ENCODE results near the gene SLC41A3.
A peak's percentile ranks its signal among the peaks of the same experiment; 100 is the strongest.

SLC41A3 gene

DNA sequence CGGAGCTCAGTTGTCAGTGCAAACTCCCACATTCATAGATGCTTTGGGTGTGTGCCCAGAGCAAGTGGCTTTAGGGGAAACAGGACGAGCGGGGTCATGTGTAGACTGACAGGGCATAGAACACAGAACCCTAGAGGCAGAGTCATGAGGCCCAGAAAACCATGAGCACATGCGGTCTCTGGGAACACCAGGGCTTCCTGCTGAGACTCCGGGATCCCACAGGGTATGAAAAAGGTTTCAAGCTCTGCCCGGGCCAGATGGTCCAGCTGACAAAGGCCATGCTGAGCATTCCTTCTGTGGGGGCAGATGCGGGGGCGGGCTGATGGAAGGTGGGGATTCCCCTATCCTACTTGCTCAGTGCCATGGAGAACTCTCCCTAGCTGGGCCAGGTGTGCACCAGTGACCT, 70.2 kb downstream of the SLC41A3 start:
- TF ChIP-seq CTCF (conservative IDR thresholded peaks at IDR 0.05; ENCODE audit: low read length) = no peak
- DNase-seq (ENCODE audit: low read depth) = no peak
- H3K4me3 ChIP-seq (ENCODE audit: low read length) = no peak overlapping the region

DNA sequence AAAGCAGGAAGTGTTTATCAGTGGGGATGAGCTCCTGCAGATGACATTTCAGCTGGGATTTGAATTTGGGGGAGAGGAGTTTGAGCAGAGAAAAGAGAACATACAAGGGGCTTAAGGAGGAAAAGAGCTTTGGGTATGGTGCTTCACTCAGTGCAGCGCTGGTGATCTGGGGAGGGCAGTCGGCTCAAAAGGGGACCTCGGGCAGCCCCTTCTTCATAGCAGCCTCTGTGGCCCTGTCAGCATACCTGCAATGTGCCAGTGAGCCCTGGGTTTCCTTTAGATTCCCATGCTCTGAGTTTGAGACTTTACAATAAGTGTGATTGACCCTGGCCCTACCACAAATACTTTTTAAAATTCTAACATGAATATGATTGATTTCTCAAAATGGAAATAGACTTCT, 74.7 kb downstream of the SLC41A3 start:
- DNase-seq (ENCODE audit: low read depth) = no peak
- TF ChIP-seq CTCF (conservative IDR thresholded peaks at IDR 0.05; ENCODE audit: low read length) = no peak

DNA sequence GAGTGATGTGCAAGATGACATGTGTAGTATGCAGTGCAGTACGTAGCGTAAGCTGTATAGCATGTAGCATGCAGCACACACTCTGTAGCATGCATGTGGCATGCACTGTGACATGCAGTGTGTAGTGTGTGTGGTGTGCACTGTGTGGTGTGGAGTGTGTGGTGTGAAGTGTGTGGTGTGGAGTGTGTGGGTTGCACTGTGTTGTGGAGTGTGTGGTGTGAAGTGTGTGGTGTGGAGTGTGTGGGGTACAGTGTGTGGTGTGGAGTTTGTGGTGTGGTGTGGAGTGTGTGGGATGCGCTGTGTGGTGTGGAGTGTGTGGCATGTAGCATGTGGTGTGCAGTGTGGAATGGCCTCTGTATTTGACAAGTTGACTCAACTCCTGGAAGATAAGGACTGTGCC, 75.7 kb downstream of the SLC41A3 start:
- no peak for TF ChIP-seq CTCF (conservative IDR thresholded peaks at IDR 0.05; ENCODE audit: low read length)
- no peak overlapping the region for H3K4me3 ChIP-seq (ENCODE audit: low read length)
- no peak for DNase-seq (ENCODE audit: low read depth)

More for the DNA sequence above, 74.7 kb downstream of the SLC41A3 start:
- H3K4me3 ChIP-seq (ENCODE audit: low read length) = no peak overlapping the region

GRCh38 chr3:126005951-126006350, 78.0 kb downstream of the SLC41A3 start:
- TF ChIP-seq CTCF (conservative IDR thresholded peaks at IDR 0.05; ENCODE audit: low read length) = no peak
- no peak overlapping the region for H3K4me3 ChIP-seq (ENCODE audit: low read length)
- peak; percentile 61 for DNase-seq (ENCODE audit: low read depth)

DNA sequence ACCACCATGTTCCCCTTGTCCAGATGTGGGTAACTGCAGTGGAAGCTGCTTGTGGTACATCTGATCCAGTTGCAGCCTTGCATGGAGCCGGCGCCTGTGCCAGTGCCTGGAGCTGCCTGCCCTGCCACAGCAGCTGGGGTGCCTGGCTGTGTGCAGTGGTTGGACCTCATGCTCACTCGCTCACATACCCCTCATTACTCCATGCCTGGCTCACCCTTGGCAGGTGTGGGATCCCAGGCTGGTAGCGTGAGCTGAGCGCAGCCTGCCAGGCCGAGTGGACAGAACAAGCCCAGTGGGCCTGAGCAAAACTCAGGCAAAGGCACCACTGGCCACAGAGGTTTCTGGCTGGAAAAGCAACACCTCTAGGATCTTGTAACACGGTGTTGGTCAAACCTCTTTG, 79.2 kb downstream of the SLC41A3 start:
- no peak for TF ChIP-seq CTCF (conservative IDR thresholded peaks at IDR 0.05; ENCODE audit: low read length)
- DNase-seq (ENCODE audit: low read depth) = no peak
- H3K4me3 ChIP-seq (ENCODE audit: low read length) = no peak overlapping the region

GRCh38 chr3:126004217-126004616, 79.7 kb downstream of the SLC41A3 start:
- TF ChIP-seq CTCF (conservative IDR thresholded peaks at IDR 0.05; ENCODE audit: low read length) = no peak
- H3K4me3 ChIP-seq (ENCODE audit: low read length) = no peak overlapping the region
- no peak for DNase-seq (ENCODE audit: low read depth)

DNA sequence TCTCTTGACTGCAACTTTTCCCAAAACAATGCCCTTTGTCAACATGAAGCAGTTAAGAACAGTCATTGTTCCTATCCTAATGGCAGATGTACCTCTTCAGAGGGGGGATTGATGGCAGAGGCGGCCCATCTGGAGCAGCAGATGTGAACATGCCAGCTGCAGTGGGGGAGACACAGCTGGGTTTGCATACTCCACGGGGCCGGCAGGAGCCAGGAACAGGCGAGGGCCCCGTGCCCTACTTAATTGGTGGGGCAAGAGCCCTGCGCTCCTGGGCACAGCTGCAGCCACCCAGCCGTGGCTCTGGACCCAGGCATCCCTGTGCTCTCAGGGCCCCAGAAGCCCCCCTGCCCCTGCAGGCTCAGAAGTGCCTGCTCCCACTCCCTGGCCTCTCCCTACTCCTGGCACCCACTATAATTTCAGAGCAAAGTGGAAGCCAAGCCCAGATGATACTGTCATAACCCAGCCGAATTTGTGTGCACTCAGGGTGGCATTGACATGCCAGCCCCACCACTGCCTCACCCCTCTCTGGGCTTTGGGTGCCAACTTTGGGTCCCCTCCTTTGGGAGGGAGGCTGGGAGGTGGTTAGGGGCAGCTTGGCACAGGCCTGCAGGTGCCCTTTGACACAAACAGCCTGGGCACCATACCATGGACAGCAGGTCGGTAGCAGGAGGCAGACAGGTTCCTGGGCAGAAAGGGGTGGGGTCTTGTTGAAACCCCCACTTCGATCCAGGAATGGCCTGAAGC, 80.3 kb downstream of the SLC41A3 start:
- H3K4me3 ChIP-seq (ENCODE audit: low read length) = no peak overlapping the region
- DNase-seq (ENCODE audit: low read depth) = no peak
- no peak for TF ChIP-seq CTCF (conservative IDR thresholded peaks at IDR 0.05; ENCODE audit: low read length)
